MG63 (cell line): ENCODE measurements around the gene TBX22. TPM values are rescaled to one million over a fixed set of nuclear protein-coding genes. Genes with fewer than 3 reads are reported as not detected.
"Not testable (repeated sequence)": the region's sequence is repeated elsewhere in the genome, so short reads cannot be mapped to it uniquely, and the experiment has no call there.

ENCODE experiments used
- DNase-seq: peaks from one replicate; pipeline ENCODE4 v3.0.0-alpha.2; 2020
- H3K27me3 ChIP-seq: fragments of 250-450 bp; sonication (Bioruptor Pico); 2 replicates; pipeline ENCODE4 v1.5.1; 2020; ENCODE audit warnings: mild to moderate bottlenecking, moderate library complexity
- H3K36me3 ChIP-seq: fragments of 250-450 bp; sonication (Bioruptor Pico); 2 replicates; pipeline ENCODE4 v1.5.1; 2020; ENCODE audit warnings: mild to moderate bottlenecking, moderate library complexity
- H3K4me3 ChIP-seq: fragments of 250-450 bp; sonication (Bioruptor Pico); 2 replicates; pipeline ENCODE4 v1.5.1; 2020; ENCODE audit warnings: mild to moderate bottlenecking, moderate library complexity
- H3K9me3 ChIP-seq: fragments of 250-450 bp; sonication (Bioruptor Pico); 2 replicates; pipeline ENCODE4 v1.5.1; 2020; ENCODE audit warnings: mild to moderate bottlenecking, moderate library complexity
- total RNA-seq: library from RNA; depleted of rRNA; stranded (reverse); fragments of >200 nt; shearing (Covaris generic); gene quantifications from 2 replicates; pipeline ENCODE4 v1.2.3, GENCODE V29; 2014; ENCODE audit warnings: low replicate concordance; rRNA removed

Gene TBX22, protein sequence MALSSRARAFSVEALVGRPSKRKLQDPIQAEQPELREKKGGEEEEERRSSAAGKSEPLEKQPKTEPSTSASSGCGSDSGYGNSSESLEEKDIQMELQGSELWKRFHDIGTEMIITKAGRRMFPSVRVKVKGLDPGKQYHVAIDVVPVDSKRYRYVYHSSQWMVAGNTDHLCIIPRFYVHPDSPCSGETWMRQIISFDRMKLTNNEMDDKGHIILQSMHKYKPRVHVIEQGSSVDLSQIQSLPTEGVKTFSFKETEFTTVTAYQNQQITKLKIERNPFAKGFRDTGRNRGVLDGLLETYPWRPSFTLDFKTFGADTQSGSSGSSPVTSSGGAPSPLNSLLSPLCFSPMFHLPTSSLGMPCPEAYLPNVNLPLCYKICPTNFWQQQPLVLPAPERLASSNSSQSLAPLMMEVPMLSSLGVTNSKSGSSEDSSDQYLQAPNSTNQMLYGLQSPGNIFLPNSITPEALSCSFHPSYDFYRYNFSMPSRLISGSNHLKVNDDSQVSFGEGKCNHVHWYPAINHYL
- total RNA-seq, result not detected in 2 replicates

DNA sequence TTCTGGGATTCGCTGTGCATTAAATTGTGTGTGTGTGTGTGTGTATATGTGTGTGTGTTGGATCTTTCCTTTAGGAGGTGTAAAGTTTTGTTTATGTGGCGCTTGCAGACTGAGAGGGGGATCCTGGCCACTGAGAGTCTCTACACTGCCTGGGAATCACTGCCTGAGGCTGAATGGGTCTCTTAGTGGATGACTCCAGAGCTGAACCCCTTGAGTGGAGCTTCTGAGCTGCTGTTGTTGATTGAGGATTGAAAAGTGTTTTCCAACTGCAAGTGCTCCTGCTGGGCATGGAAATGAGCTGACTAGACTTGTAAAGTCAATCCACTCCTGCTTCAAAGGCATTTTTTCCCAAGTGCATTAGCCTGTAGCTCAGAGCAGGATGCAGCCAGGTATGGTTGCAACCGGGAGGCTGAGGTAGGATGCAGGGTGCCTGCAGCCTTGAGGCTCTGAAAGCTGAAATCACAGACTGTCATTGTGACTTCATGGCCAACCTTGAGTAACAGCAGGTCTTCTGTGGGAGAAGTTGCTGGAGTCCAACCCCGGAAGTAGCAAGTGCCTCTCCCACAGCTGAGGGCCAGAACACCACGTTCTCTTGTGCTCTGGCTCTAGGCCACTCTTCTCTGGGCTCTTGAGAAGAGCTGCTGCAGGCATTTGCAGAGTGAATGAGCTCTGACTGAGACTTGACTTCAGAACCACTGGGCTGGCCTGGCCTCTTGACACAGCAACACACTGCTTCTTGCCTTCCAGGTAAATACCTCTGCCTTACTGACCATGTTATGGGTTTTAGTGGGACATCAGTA lies at the start of gene TBX22:
Gene TBX22 (plus strand): TSS at position 613 of the 800 bp plus-strand sequence. CDS start 7,517 bp downstream, outside the sequence.
- Histone ChIP-seq H3K9me3 (no peaks in the 10 kb centered on the region), H3K4me3 (no peak within 1 kb of the TSS)
- no peak for DNase-seq

DNA sequence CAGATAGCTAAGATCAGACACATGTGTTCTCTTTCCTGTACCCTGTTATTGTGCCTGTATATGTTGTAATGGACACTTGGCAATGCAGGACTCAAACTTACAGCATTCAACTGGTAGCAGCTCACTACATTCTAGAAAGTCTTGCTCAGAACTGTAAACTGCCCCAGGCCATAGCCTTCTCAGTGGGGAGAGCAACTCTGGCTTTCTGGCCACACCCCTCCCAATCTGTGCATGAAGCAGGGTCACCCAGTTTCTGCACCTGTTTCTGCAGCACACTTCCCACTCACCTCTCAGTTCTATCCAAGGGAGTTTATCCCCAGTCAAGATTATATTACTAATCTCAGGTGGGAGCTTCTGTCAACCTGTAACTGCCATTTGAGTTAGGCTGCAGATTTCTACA lies 38.9 kb upstream of the TBX22 start:
- Histone ChIP-seq H3K27me3 (no peaks in the 10 kb centered on the region), H3K4me3 (no peak overlapping the region), H3K36me3 (no peaks in the 10 kb centered on the region), H3K9me3 (no peaks in the 10 kb centered on the region)
- no peak for DNase-seq

More for the DNA sequence above, at the start of gene TBX22:
- no peaks in the 10 kb centered on the region for H3K27me3 ChIP-seq
- no peaks in the 10 kb centered on the region for H3K36me3 ChIP-seq

DNA sequence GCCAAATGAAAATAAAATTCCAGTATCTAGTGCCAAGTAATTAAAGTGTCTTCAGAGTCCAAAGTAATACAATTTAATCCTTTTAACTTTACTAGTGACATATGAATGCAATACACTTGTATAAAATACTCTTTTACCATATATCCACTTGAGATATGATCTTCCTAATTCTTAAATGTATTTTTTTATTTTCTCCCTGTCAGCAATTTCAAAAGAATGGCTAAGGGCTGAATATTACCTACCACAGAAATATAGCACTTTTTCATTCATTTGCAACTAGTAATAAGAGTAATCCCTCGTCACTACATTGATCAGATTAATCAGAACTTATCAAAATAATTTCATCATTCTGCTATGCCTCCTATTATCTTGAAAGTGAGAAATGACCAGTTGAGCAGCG lies 10.1 kb upstream of the TBX22 start:
- no peaks in the 10 kb centered on the region for H3K36me3 ChIP-seq
- H3K4me3 ChIP-seq, result no peak overlapping the region
- no peaks in the 10 kb centered on the region for H3K9me3 ChIP-seq
- H3K27me3 ChIP-seq, result no peaks in the 10 kb centered on the region
- no peak for DNase-seq

DNA sequence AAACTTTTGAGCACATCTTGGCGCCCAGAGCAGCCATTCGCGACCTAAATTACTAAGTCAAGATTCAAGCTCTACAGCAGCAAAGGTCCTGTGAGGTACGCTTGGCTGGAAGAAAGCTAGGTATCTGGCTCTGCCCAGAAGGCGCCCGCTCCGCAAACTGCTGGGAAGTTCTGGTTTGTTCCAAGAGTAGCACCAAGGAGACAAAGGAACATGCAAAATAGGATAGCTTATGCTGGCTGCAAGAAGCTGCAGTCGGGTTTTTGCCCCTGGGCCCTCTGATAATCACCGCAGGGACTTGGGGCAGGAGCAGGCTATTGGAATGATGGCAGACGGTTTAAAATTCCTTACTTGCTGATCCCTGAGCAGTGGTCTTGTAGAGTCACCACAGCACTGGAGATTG lies 3.0 kb upstream of the TBX22 start:
- no peaks in the 10 kb centered on the region for H3K9me3 ChIP-seq
- DNase-seq, result no peak

DNA sequence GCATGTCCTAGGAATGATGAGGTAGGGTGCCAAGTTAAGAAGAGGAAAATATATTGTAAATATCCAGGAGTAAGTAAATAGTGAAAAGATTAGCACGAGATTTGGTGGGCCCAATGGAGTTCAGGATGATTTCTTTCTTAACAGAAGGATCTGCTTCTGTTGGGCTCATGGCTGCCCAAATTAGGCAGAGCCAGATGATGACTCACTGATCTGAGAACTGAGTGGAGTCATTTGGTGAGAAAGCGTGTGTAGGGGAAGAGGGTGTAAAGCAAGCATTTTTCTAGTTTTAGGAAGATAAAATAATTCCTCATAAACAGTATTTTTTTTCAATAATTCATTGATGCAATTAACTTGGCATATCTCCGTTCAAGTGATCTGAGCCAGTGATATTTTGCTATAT lies 1.6 kb downstream of the TBX22 start:
- DNase-seq, result no peak
- no peaks in the 10 kb centered on the region for H3K9me3 ChIP-seq

More for the DNA sequence above, 3.0 kb upstream of the TBX22 start:
- Histone ChIP-seq H3K4me3 (no peak overlapping the region), H3K36me3 (no peaks in the 10 kb centered on the region), H3K27me3 (no peaks in the 10 kb centered on the region)

GRCh38 chrX:80021621-80022020 lies 7.1 kb downstream of the TBX22 start:
- no peak overlapping the region for H3K4me3 ChIP-seq
- no peak for DNase-seq
- H3K36me3 ChIP-seq, result no peaks in the 10 kb centered on the region
- no peaks in the 10 kb centered on the region for H3K27me3 ChIP-seq
- H3K9me3 ChIP-seq, result no peaks in the 10 kb centered on the region

More for the DNA sequence above, 1.6 kb downstream of the TBX22 start:
- H3K36me3 ChIP-seq, result no peaks in the 10 kb centered on the region
- H3K27me3 ChIP-seq, result no peaks in the 10 kb centered on the region
- no peak overlapping the region for H3K4me3 ChIP-seq

DNA sequence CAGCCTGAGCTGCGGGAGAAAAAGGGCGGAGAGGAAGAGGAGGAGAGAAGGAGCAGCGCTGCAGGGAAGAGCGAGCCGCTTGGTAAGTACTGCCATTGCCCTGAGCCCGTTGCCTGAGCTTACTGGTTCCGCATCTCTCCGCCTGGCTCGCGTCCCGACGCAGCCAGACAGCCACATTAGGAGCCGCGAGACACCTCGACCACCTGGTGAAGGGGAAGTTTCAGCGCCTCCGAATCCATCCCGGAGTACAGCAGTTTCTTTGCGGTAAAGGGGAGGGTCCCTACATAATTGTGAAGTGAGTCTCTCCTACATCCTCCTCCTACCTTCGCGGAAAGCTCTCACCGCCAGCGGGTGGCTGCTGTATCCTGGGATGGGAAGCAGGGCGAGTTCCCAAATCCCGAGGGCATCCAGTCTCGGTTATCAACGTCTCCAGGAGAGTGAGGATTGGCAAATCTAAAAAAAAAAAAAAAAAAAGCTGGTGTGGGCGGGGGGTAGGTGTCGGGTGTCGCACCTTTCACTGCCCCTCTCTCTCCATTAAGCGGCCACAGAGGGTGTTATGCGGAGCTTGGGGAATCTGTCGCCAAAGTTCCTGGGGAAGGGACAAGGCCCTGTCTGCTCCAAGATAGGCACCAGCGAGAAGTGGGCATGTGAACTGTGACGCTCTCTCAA lies 7.9 kb downstream of the TBX22 start:
- DNase-seq, result no peak
- H3K9me3 ChIP-seq, result no peaks in the 10 kb centered on the region
- no peaks in the 10 kb centered on the region for H3K36me3 ChIP-seq
- H3K27me3 ChIP-seq, result no peaks in the 10 kb centered on the region
- H3K4me3 ChIP-seq, result no peak overlapping the region

DNA sequence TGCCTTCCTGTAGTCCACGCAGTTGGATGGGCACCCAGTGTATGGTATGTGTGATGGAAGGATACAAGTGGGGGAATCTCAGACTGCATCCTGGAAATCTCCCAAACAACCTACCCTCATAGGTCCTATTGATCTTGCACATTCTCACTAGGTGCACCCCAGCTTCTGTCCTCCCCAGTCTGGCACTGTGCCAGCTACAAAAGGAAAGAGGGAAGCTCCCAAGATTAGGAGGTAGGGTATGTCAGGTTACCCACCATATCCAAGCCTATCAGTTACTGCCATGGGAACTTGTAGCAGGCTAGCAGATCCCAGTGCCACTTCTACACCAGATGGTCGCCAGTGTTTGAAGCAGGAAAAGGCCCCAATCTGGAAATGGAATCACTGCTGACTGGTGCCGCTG lies 11.6 kb downstream of the TBX22 start:
- no peak overlapping the region for H3K4me3 ChIP-seq
- no peak for DNase-seq
- no peaks in the 10 kb centered on the region for H3K9me3 ChIP-seq
- H3K27me3 ChIP-seq, result no peaks in the 10 kb centered on the region
- no peaks in the 10 kb centered on the region for H3K36me3 ChIP-seq

- not testable (repeated sequence) for DNase-seq, H3K27me3 ChIP-seq, H3K4me3 ChIP-seq, H3K36me3 ChIP-seq, H3K9me3 ChIP-seq
Measured at GRCh38 chrX:80066156-80066555, 51.6 kb downstream of the TBX22 start.

DNA sequence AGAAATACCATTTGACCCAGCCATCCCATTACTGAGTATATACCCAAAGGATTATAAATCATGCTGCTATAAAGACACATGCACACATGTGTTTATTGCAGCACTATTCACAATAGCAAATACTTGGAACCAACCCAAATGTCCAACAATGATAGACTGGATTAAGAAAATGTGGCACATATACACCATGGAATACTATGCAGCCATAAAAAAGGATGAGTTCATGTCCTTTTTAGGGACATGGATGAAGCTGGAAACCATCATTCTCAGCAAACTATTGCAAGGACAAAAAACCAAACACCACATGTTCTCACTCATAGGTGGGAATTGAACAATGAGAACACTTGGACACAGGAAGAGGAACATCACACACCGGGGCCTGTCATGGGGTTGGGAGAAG lies 61.1 kb downstream of the TBX22 start:
- H3K9me3 ChIP-seq, H3K4me3 ChIP-seq, H3K36me3 ChIP-seq, H3K27me3 ChIP-seq, DNase-seq: not testable (repeated sequence)
